DMS153 treated with DMSO at 0.1 percent for 48 hours (cell line): Measurements from ENCODE around the gene PES1.
A peak's percentile ranks its signal among the peaks of the same experiment; 100 is the strongest.
"Not testable (repeated sequence)": the region's sequence is repeated elsewhere in the genome, so short reads cannot be mapped to it uniquely, and the experiment has no call there.

ENCODE experiments used
- DNase-seq: peaks from one replicate; lab custom pipeline; 2025; ENCODE audit not compliant: unreplicated experiment; lab: John Stamatoyannopoulos, UW

PES1 gene

DNA sequence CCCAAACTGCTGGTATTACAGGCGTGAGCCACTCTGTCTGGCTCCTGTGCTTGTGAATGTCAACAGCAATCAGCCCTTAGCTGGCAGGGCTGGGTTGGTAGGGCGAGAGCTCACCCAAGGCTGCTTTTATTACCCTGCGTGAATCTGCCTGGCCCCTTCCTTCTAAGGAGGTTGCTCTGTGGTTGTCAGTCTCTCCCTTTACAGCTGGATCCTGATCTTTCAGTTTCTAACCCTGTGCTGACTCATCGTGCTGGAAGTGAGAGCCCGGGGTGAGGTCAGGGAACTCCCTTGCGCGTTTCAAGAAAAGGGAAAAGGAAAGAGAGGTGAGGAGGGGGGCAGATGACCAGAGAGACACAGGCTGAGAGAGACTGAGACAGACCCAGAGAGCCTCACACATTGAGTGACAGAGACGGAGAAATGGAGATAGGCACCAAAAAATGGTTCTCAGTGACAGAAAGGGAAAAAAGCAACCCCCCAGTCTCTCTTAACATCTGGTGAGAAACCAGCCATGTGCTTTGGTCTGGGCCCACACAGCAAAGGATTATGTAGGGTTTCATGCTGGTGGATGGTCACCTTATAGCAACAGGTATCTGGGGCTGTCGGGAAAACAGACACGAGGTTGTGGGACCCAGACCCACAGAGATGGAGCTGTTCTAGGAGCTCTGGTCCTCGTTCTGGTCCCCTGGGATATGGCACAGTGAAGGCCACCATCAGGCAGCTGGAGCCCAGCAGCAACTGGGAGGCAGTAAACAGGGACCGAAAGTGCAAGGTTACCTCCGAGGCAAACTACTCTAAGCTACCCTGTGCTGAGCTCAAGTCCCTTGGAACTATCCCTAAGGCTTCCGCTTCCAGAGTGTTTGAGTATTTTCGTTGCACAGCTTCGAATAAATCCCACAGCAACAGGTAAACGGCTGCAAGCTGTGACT, 17.8 kb upstream of the PES1 start:
- no peak for DNase-seq

DNA sequence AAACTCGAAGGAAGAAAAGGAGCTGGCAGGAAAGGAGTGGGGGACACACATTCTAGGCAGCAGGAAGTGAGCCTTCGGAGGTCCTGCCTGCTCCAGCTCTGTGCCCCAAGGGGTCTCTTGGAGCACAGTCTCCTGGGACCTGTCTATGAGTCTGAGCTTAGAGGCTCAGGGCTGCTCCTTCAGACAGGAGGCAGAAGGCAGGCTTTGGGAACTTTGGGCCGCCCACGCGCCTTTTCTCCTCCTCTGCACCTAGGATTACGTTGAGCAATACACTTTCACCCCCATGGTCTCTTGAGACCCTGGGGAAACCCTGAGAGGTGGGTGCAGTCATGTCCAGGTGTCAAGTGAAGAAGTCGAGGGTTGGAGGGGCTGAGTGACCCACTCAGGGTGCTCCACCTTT, 16.2 kb upstream of the PES1 start:
- no peak for DNase-seq

DNA sequence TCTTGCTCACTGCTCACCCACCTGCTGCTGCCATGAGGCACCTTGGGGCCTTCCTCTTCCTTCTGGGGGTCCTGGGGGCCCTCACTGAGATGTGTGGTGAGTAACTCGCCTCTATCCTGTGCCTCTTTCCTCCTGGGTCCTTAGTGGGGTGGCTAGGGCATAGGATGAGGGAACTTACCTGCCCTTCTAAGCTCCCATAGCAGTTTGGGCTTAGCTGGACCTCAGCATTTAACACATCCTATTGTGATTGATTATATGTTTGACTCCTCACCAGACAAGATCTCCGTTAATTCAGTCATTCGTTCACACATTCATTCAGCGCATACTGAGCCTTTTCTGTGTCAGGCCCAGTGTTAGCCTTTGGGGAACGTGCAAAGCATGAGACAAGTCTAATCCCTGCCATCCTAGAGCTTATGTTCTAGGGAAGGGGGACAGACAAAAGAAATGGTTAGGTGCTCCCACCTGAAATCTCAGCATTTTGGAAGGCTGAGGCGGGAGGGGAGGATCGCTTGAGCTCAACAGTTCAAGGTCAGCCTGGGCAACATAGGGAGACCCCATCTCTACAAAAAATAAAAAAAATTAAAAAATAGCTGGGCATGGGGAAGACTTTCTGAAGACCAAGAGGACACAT, 15.7 kb upstream of the PES1 start:
- DNase-seq: no peak

DNA sequence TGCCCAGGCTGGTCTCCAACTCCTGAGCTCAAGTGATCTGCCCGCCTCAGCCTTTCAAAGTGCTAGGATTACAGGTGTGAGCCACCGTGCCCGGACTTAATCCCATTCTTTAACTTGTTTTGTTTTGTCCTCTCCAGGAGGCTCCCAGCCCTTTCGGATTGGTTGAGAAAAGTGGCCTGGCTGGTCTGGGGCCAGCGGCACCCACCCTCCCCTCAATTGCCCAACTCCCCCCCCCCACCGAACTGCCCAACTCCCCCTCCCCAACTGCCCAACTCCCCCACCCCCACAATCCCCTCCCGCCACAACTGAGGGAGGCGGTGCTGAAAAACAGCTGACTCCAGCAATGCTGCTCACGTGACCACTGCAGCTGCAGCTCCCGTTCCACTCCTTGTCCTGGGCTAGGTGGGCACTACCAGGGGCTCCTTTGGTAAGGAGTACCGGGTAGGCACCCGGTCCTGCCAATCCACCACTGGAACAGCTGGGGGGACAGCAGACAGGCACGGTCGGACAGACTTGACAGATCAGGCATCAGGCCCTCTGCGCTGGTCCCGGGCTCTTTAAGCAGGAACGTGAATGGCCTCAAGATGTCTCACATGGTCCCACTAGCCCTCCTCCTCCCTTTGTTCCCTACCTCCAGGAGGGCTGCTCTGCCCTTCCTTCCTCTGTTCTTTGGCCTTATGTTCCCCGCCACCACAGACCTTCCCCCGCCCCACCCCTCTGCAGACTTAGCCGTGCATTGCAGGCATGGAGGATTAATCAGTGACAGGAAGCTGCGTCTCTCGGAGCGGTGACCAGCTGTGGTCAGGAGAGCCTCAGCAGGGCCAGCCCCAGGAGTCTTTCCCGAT, 15.0 kb upstream of the PES1 start, which contains the start of gene TCN2:
Gene TCN2, plus strand, starts transcription at position 720 of the 845 bp plus-strand sequence. CDS start 158 bp downstream, outside the sequence.
- DNase-seq: peak; percentile 31

DNA sequence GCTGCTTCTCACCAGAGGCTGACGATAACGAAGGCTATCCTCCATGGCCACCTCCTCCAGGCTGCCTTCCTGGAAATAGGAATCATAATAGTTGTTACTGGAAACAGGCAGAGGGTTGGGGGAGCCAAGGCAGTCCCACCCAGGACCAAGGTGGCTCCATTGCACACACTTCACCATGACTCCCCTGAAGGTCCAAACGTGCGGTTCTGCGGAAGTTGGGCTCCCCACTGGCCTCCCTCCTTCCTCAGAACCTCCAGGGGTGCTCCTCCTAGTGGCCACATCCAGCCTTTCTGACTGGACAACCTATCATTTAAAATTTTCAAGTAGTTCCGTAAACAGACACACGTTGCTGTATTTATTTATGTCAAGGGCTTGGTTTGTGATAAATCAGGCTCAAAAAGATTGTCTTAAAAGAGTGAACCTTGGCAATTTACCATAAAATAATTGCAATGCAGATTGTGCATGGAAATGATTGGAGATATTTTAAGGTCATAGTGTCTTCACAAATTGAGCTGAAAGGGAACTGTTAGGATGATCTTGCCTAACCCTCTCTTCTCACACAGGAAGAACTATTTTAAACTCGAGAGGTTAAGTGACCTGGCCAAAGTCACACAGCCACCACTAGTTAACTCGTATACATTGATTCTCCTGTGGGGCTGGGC, 13.9 kb upstream of the PES1 start:
- peak; percentile 55 for DNase-seq

DNA sequence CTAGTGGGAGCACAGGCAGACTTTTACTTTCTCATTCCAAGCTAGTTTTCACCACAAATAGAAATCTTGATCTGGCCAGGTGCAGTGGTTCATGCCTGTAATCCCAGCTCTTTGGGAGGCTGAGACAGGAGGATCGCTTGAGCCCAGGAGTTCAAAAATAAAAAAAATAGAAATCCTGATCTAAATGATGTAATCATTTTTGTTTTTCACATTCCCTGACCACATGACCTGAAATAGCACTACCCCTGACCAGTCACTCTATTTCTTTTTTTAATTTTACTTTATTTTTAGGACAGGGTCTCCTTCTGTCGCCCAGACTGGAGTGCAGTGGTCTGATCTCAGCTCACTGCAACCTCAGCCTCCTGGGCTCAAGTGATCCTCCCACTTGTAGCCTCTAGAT, 13.0 kb upstream of the PES1 start:
- no peak for DNase-seq

DNA sequence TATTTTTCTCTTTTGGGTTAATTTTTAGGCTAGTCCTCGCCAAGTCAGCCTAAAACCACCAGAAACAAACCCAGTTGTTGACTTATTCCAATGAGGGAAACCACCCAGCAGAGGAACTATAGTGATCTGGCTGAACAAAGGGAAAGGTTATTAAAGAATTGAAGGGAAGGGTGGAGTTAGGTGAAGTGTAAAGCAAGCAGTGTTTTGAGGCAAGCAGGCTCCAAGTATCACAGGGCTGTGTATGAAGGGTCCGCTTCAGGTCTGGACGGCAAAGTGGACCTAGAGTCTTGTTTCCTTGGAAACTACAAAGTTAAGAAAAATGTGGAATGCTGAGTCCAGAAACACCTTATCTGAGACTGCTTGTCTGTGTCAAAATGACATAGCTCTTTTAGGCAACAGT, 12.1 kb upstream of the PES1 start:
- no peak for DNase-seq

DNA sequence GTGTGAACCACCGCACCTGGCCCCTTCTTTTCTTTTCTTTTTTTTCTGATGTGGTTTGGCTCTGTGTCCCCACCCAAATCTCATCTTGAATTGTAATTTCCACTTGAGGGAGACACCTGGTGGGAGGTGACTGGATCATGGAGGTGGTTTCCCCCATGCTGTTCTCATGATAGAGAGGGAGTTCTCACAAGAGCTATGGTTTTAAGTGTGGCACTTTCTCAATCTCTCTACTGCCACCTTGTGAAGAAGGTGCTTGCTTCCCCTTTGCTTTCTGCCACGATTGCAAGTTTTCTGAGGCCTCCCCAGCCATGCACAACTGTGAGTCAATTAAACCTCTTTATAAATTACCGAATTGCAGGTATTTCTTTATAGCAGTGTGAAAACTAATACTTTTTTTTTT, 10.3 kb upstream of the PES1 start:
- DNase-seq: no peak

DNA sequence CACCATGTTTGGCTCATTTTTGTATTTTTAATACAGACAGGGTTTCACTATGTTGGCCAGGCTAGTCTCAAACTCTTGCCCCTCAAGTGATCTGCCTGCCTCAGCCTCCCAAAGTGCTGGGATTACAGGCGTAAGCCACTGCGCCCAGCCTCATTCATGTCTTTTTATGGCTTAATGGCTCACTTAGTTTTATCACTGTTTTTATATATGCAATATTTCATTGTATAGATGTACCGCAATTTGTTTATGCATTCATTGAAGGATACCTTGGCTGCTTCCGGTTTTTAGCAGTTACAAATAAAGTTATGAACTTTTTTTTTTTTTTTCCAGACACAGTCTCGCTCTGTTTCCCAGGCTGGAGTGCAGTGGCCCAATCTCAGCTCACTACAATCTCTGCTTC, 9.8 kb upstream of the PES1 start:
- no peak for DNase-seq

DNA sequence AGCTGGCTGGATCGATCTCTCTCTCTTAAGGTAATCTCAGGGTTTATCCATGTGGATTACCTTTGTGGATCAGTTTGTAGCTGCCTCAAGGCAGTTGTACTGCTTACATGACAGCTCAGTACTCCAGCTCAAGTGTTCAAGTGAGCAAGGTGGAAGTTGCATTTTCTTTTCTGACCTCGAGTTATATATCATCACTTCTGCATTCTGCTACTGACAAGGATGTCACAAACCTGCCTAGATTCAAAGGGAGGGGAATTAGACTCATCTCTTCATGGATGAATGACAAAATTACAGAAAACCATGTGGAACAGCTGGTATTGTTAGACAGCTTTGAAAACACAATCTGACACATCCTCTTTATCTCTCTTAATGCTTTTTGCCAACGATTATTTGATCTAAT, 9.2 kb upstream of the PES1 start:
- DNase-seq: no peak

DNA sequence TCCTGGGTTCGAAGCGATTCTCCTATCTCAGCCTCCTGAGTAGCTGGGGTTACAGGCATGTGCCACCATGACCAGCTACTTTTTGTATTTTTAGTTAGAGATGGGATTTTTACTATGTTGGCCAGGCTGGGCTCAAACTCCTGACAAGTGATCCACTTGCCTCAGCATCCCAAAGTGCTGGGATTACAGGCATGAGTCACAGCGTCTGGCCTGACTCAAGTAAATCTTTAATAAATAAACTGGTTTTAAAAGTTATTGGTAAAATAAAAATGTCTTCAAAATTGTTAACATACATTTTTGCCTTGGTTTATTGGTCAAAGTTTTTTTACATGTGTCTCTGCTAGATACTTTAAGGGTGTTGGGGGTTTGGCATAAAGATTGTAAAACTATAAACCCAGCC, 7.3 kb upstream of the PES1 start:
- no peak for DNase-seq

DNA sequence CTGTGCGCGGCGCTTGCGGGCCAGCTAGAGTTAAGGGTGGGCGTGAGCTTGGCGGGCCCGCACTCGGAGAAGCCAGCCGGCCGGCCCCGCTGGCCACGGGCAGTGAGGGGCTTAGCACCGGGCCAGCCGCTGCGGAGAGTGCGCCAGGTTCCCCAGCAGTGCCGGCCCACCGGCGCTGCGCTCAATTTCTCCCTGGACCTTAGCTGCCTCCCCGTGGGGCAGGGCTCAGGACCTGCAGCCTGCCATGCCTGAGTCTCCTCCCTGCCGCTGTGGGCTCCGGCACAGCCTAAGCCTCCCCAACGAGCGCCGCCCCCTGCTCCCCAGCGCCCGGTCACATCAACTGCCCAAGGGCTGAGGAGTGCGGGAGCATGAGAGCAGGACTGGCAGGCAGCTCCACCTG, 5.2 kb upstream of the PES1 start:
- DNase-seq: no peak

DNA sequence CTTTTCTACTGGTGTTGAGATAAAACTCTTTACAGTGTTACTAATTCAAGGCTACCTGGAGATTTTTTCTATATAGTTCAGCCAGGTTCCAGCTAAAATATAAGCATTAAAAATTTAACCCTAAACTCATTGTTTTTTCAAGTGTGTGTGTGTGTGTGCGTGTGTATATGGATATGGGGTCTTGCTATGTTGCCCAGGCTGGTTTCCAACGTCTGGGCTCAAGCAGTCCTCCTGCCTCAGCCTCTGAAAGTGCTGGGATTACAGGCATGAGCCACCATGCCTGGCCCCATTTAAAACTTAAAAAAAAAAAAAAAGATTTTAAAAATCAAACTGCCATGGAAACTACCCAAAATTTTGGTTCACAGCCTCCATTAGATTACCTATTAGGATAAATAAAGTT, 4.5 kb upstream of the PES1 start:
- no peak for DNase-seq

DNA sequence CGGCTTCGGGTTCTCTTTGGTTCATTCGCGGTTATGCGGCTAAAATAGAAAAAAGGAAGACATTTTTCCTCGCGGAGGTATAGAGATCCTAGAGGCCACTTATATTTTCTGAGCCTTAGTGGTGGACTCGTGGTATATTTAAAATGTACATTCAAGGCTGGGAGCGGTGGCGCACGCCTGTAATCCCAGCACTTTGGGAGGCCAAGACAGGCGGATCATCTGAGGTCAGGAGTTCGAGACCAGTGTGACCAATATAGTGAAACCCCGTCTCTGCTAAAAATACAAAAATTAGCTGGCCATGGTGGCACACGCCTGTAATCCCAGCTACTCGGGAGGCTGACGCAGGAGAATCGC, 627 bp upstream of the PES1 start:
- not testable (repeated sequence) for DNase-seq

DNA sequence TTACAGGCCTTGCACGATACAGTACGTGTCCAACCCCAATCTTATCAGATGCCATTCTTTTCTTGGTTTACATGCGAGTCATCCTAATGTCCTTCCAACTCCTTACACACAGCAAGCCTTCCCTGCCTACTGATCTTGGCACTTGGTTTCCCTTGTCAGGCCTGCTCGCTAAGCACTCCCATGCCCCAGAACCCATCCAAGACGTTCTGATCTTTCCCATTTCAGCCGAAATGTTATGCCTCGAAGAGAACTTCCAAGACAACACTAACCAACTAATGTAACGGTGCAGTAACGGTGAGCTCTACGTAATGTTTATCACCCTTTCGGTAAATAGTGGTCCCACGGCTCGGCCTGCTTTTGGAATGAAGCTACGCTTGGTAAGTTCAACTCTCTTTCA, 521 bp downstream of the PES1 start:
- DNase-seq: no peak

DNA sequence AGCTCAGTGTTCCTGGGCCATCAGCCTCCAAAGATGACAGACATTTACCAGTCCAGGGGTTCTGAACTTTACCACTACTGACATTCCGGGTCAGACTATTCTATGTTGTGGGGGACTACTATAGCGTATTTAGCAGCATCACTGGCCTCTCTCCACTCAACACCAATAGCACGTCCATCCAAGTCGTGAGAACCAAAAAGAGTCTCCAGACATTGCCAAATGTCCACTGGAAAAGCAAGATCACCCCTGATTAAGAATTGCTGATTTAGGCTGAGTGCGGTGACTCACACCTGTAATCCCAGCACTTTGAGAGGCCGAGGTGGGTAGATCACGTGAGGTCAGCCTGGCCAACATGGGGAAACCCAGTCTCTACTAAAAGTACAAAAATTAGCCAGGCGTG, 5.3 kb downstream of the PES1 start:
- no peak for DNase-seq

DNA sequence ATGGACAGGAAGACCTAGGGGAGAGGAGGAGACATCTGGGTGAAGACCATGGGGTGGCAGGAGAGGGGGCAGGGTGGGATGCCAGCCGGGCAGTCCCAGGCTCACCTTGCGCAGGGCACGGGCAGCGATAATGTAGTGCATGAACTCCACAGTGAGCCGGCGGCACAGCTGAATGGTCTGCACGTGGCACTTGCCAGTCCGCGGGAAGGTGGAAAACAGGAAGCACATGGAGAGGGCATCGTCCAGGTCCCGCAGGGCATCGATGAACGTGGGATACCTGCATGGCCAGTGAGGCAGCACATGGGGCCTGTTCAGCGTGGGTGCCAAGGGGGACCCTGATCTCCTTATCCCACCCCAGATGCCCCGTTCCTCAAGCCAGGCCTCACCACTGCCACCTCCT, 7.3 kb downstream of the PES1 start:
- no peak for DNase-seq

DNA sequence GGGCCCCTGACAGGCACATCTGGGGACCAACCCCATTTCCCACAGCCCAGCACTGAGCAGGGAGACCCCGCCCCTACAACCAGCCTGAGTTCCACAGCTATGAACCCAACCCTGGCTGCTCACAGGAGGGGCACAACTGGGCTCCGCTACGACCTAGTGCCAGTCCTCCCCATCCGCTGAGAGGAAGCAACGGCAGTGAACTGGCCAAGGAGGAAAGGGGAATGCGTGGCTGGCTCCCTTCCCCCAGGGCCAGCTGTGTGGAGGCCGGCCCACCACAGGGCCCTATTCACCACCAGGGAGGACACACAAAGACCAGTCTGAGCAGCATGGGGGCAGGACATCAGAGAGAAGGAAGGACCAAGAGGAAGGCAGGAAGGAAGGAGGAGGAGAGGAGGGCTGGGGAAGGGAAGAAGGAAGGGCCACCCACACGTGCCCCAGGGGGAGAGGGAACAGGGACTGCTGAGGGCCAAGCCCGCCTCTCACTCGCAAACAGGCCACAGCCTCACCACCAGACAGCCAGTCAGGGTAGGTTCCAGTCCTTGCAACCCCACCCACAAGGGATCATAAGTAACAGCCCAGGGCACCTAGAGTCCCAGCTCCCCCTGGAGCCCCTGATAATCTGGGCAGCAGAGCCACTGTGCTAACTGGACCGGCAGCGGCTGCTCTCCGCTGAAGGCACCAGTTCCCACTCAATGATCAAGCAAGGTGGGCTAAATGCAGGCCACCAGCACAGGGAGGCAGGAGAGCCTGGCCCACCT, 8.7 kb downstream of the PES1 start:
- no peak for DNase-seq

DNA sequence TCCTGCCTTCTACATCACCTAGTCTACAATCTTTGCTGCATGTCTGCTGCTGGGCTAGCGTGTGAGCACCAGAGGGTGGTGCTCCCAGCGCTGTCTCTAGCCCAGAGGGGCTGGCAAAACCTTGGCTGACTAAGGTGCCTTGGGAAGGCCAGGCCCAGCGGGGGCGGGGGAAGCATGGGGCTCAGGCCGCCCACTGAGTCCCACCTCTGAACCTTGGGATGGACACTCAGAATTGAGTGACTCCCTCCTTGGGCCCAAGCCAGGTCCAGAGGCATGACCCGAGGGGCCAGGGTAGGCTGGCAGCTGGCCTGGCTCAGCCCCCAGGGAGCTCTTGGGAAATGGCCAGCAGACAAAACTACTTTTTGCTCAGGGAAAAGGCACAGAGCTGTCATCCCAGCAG, 9.7 kb downstream of the PES1 start:
- no peak for DNase-seq

DNA sequence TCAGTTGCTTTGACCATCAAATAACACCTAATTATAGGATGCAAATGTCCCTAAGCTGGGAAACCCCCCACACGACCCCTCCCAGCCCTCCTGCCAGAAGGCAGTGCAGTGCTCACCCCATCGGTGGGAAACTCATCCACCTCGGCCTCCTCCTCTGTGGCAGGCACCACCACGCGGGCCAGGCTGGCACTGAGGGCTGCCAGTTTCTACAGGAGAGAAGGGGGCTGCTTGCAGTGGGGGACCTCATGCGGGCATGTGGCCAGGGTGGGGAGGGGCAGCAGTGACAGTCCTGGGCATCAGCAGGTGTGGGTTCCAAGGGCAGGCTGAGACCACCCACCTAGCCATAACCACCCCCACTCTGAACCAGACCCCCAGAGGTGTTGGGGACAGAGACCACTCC, 10.8 kb downstream of the PES1 start:
- no peak for DNase-seq

DNA sequence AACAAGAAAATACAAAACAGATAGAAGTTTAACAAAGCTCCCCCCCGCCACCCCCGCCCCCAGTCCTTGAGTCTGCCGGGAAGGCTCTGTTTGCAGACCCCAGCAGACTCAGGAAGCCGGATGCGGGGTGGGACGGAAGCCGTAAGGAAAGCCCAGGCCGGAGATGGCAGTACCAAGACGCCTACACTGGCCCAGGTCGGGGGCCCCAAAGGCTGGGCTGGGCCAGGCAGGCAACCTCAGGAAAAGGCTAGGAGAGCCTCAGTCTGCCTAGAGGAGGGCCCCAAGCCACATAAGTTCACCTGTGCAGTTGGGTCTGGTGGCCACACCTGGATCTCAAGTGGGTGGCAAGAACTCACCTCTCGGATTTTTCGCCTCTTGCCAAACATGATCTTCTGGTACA, 13.2 kb downstream of the PES1 start:
- DNase-seq: no peak
